ENCODE data around the gene CCDC187.

DNA sequence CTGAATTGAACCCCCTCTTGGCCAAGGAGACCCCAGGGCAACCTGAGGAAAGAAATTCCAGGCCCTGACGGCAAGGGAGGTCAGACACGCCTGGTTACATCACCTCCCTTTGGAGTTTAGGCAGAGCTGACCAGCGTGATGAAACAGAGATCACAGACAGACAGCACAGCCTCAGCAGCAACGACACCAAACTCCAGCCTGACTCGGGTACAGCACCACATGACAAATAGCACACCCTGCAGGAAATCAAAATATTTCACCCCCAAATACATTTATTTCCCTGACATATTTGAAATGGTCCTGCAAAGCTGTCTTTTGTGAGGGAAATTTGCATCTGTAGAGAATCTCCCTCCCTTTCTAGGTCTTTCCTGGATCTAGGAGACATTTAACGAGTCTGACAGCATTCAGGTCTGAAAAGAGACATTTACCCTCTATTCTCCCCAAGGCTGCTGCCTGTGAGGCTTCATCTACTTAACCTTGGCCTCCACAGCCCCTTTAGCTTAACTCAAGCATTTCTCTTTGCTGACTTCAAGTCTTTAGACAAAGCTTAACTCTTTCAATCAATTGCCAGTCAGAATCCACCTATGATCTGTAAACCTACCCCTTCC is 60.9 kb downstream of the CCDC187 start:
- TF ChIP-seq POLR2A (IDR thresholded peaks at IDR 0.05; ENCODE audit: low read depth, low read length): no peak
- no peak for TF ChIP-seq POU2F2 (IDR thresholded peaks at IDR 0.05; ENCODE audit: low read depth, low read length)
- no peak for TF ChIP-seq TAF1 (IDR thresholded peaks at IDR 0.05; ENCODE audit: low read depth, low read length)
- no peak for TF ChIP-seq POLR2AphosphoS5 (IDR thresholded peaks at IDR 0.05; ENCODE audit: low read depth, low read length)

All from GM12891 (cell line).